Endodermal cell (in vitro differentiated cells): Measurements from ENCODE around the gene SLC2A5. TPM values are rescaled to one million over a fixed set of nuclear protein-coding genes. Genes with fewer than 3 reads are reported as not detected.

ENCODE experiments used
- DNase-seq: peaks from one replicate; pipeline ENCODE4 v3.0.0-alpha.2; 2017
- H3K27ac ChIP-seq: 2 replicates; pipeline ENCODE4 v1.5.1; 2013; ENCODE audit warnings: mild to moderate bottlenecking, low read depth, low read length, moderate library complexity
- H3K27me3 ChIP-seq: 2 replicates; pipeline ENCODE4 v1.6.1; 2013; ENCODE audit warnings: mild to moderate bottlenecking, low read length, moderate library complexity; ENCODE audit not compliant: insufficient read depth, control insufficient read depth, poor library complexity, severe bottlenecking
- H3K36me3 ChIP-seq: 2 replicates; pipeline ENCODE4 v1.7.0; 2013; ENCODE audit warnings: mild to moderate bottlenecking, low read length, moderate library complexity; ENCODE audit not compliant: control insufficient read depth, insufficient read depth
- H3K4me1 ChIP-seq: one replicate; pipeline ENCODE4 v1.7.0; 2013; ENCODE audit warnings: low read length; ENCODE audit not compliant: control insufficient read depth, insufficient read depth
- H3K4me3 ChIP-seq: 2 replicates; pipeline ENCODE4 v1.5.1; 2013; ENCODE audit warnings: mild to moderate bottlenecking, low read length, moderate library complexity
- H3K9ac ChIP-seq: 2 replicates; pipeline ENCODE4 v1.6.1; 2013; ENCODE audit warnings: mild to moderate bottlenecking, low read length, moderate library complexity; ENCODE audit not compliant: poor library complexity, severe bottlenecking; ENCODE audit errors: extremely low read depth
- H3K9me3 ChIP-seq: 2 replicates; pipeline ENCODE4 v1.6.1; 2013; ENCODE audit warnings: mild to moderate bottlenecking, low read length, moderate library complexity; ENCODE audit not compliant: control insufficient read depth
- H3K27ac Mint-ChIP-seq: 2 replicates; pipeline ENCODE4 v1.8.0; 2020; ENCODE audit warnings: mixed read lengths
- H3K27me3 Mint-ChIP-seq: 2 replicates; pipeline ENCODE4 v1.8.0; 2021; ENCODE audit warnings: mild to moderate bottlenecking, mixed read lengths; ENCODE audit not compliant: insufficient read depth
- H3K36me3 Mint-ChIP-seq: 2 replicates; pipeline ENCODE4 v1.8.0; 2020; ENCODE audit warnings: low read depth, mixed read lengths
- H3K4me1 Mint-ChIP-seq: 2 replicates; pipeline ENCODE4 v1.8.0; 2020; ENCODE audit warnings: mixed read lengths
- H3K4me3 Mint-ChIP-seq: 2 replicates; pipeline ENCODE4 v1.8.0; 2020; ENCODE audit warnings: mild to moderate bottlenecking, moderate library complexity, mixed read lengths
- H3K9me3 Mint-ChIP-seq: 2 replicates; pipeline ENCODE4 v1.8.0; 2020; ENCODE audit warnings: mild to moderate bottlenecking, mixed read lengths
- CTCF ChIP-seq: fragments of 200-600 bp; sonication (generic); conservative IDR thresholded peaks from 2 replicates; pipeline ENCODE4 v1.5.0; 2021; ENCODE audit warnings: antibody characterized with exemption, mild to moderate bottlenecking
- WGBS, 2 experiments: methylation state at CpG; one replicate each; pipeline versions ENCODE4 v1.1.5 to v1.1.7; 2013; ENCODE audit warnings: missing lambda C conversion rate in 2 of 2, mixed read lengths in 1 of 2; ENCODE audit not compliant: insufficient coverage in 1 of 2, insufficient read length in 1 of 2; 5-methylcytosine and 5-hydroxymethylcytosine counted together
- total RNA-seq, 2 donors: library from RNA; stranded (reverse); fragmentation: NEBNext Ultra II Directional in 1 of 2; extraction: Animal tissue kit (Norgen Biotek cat#: 25700) in 1 of 2; gene quantifications; 2 replicates in 1 of 2; 3 replicates in 1 of 2; pipeline ENCODE4 v1.2.1, GENCODE V29; 2021

Gene SLC2A5
- total RNA-seq, 2 donors from 2014 or later: not detected

GRCh38 chr1:9110669-9111356 is 41.4 kb upstream of the SLC2A5 start:
- DNase-seq: peak; percentile 99
- no peaks in the 10 kb centered on the region for H3K36me3 ChIP-seq
- peaks cover 5% of the 10 kb centered on the region for H3K27me3 Mint-ChIP-seq
- no peak overlapping the region for H3K9ac ChIP-seq
- no peak overlapping the region for H3K27ac Mint-ChIP-seq
- H3K4me3 ChIP-seq: no peak overlapping the region
- no peaks in the 10 kb centered on the region for H3K36me3 Mint-ChIP-seq
- no peaks in the 10 kb centered on the region for H3K4me1 ChIP-seq
- no peak overlapping the region for H3K4me3 Mint-ChIP-seq
- no peaks in the 10 kb centered on the region for H3K9me3 ChIP-seq
- TF ChIP-seq CTCF: peak; percentile 97
- no peaks in the 10 kb centered on the region for H3K9me3 Mint-ChIP-seq
- H3K4me1 Mint-ChIP-seq: peaks cover 8% of the 10 kb centered on the region
- 51 to 52% methylated on average over 13 to 18 of the region's 18 CpGs for whole genome bisulfite sequencing, 2 experiments
- no peak overlapping the region for H3K27ac ChIP-seq
- no peaks in the 10 kb centered on the region for H3K27me3 ChIP-seq

- Mint-ChIP-seq H3K36me3 (no peaks in the 10 kb centered on the region), H3K9me3 (no peaks in the 10 kb centered on the region), H3K27ac (no peak overlapping the region), H3K27me3 (peaks cover 5% of the 10 kb centered on the region), H3K4me1 (peaks cover 6% of the 10 kb centered on the region), H3K4me3 (no peak overlapping the region)
- Histone ChIP-seq H3K27me3 (no peaks in the 10 kb centered on the region), H3K4me1 (no peaks in the 10 kb centered on the region), H3K4me3 (no peak overlapping the region), H3K9ac (no peak overlapping the region), H3K36me3 (no peaks in the 10 kb centered on the region), H3K27ac (no peak overlapping the region), H3K9me3 (no peaks in the 10 kb centered on the region)
- WGBS, 2 experiments: 91 to 96% methylated on average over 8 to 12 of the region's 12 CpGs
- TF ChIP-seq CTCF: no peak
- no peak for DNase-seq
These were observed 38.7 kb upstream of the SLC2A5 start for GRCh38 chr1:9108056-9108665.

- H3K36me3 ChIP-seq: no peaks in the 10 kb centered on the region
- peaks cover 1% of the 10 kb centered on the region for H3K4me1 Mint-ChIP-seq
- no peak overlapping the region for H3K9ac ChIP-seq
- H3K27me3 Mint-ChIP-seq: peaks cover 5% of the 10 kb centered on the region
- no peak for TF ChIP-seq CTCF
- H3K9me3 Mint-ChIP-seq: no peaks in the 10 kb centered on the region
- H3K36me3 Mint-ChIP-seq: no peaks in the 10 kb centered on the region
- 83 to 95% methylated on average over 2 to 4 of the region's 4 CpGs for WGBS, 2 experiments
- H3K4me3 ChIP-seq: no peak overlapping the region
- H3K9me3 ChIP-seq: no peaks in the 10 kb centered on the region
- H3K27ac Mint-ChIP-seq: no peak overlapping the region
- no peak for DNase-seq
- no peak overlapping the region for H3K4me3 Mint-ChIP-seq
- no peaks in the 10 kb centered on the region for H3K4me1 ChIP-seq
- no peaks in the 10 kb centered on the region for H3K27me3 ChIP-seq
- H3K27ac ChIP-seq: no peak overlapping the region
These were observed 37.7 kb upstream of the SLC2A5 start for GRCh38 chr1:9107136-9107535.
